Transverse colon (tissue), 3 donors: ENCODE data around the gene CD300H.

ENCODE experiments used
- POLR2A ChIP-seq: fragments of 450-650 bp; IDR thresholded peaks from one replicate; pipeline ENCODE4 v1.6.1; 2016; ENCODE audit warnings: antibody characterized with exemption, mild to moderate bottlenecking, moderate library complexity
- TF ChIP-seq, protein P1 (sequence below), 5 experiments: fragments of 200-600 bp in 3 of 5; fragments of 450-650 bp in 2 of 5; sonication (generic) in 3 of 5; IDR thresholded peaks; 1 replicate in 2 of 5; 2 replicates in 3 of 5; pipeline ENCODE4 v1.5.1; 2016 to 2017; ENCODE audit warnings: antibody characterized with exemption in 5 of 5, inconsistent platforms in 3 of 5, mild to moderate bottlenecking in 2 of 5, moderate library complexity in 1 of 5

DNA sequence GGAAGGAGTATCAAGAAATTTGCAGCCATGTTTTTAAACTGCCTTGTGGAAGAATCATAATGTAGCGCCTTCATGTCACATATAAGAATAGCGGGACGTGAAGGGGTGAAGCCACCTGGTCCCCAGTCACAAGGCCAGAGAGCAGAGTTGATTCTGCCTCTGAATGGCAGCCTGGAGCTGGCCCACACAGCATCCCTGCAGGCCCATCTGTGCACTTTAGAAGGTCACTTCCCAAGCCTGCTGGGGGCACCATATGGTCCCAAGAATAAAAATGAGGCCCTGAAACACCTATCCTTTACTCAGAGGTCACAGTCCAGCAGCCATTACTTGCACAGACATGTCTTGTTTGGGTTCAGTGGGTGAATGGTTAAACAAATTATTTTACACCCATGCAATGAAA is 41.2 kb upstream of the CD300H start:
- no peak for TF ChIP-seq POLR2A
- TF ChIP-seq, protein P1, sequence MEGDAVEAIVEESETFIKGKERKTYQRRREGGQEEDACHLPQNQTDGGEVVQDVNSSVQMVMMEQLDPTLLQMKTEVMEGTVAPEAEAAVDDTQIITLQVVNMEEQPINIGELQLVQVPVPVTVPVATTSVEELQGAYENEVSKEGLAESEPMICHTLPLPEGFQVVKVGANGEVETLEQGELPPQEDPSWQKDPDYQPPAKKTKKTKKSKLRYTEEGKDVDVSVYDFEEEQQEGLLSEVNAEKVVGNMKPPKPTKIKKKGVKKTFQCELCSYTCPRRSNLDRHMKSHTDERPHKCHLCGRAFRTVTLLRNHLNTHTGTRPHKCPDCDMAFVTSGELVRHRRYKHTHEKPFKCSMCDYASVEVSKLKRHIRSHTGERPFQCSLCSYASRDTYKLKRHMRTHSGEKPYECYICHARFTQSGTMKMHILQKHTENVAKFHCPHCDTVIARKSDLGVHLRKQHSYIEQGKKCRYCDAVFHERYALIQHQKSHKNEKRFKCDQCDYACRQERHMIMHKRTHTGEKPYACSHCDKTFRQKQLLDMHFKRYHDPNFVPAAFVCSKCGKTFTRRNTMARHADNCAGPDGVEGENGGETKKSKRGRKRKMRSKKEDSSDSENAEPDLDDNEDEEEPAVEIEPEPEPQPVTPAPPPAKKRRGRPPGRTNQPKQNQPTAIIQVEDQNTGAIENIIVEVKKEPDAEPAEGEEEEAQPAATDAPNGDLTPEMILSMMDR (IDR thresholded peaks at IDR 0.05): no peak
